ENCODE measurements around the gene TECPR2. TPM values are rescaled to one million over a fixed set of nuclear protein-coding genes. Genes with fewer than 3 reads are reported as not detected.

Gene TECPR2
- total and polyA plus RNA-seq, 4 donors, result 5.6 to 30.3 (median 19.5) TPM

DNA sequence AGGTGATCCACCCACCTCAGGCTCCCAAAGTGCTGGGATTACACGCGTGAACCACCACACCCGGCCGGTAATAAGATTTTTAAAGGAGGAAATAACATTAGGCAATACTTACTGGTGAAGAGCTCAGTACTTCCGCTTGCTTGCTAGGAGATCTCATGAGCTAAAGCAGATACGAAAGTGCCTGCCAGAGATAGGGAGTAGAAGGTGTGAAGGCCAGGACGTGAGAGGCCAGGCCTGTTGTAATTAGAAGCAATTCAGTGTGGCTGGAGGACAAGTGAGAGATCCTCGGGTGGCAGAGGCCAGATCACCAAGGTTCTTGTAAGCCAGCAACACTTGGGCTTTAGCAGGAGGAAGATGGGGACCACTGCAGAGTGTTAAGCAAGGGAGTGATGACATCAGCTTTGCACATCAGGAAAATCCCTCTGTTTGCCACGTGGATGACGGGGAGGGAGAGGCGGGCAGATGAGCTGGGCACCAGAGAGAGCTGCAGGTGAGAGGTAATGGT lies 7.6 kb downstream of the TECPR2 start:
- no peaks in the 10 kb centered on the region for H3K27me3 ChIP-seq (ENCODE audit: control insufficient read depth in 3 of 3, insufficient read depth in 3 of 3, low read length in 2 of 3)
- ATAC-seq (ENCODE audit: insufficient read depth, low FRiP score), result peak; percentile 53
- no peak for DNase-seq
- peak overlapping the region in 1 of 2 donors; percentile 68 for H3K27ac ChIP-seq (ENCODE audit: low read depth in 1 of 2, low read length in 1 of 2)
- no peaks in the 10 kb centered on the region for H3K36me3 ChIP-seq (ENCODE audit: control insufficient read depth in 4 of 4, insufficient read depth in 4 of 4, low read length in 4 of 4)
- H3K9me3 ChIP-seq (ENCODE audit: control insufficient read depth in 4 of 4, insufficient read depth in 3 of 4, low read length in 3 of 4), result no peaks in the 10 kb centered on the region
- no peak overlapping the region for H3K9ac ChIP-seq (ENCODE audit: insufficient read depth in 1 of 2, low read length in 2 of 2)
- TF ChIP-seq, protein P1, sequence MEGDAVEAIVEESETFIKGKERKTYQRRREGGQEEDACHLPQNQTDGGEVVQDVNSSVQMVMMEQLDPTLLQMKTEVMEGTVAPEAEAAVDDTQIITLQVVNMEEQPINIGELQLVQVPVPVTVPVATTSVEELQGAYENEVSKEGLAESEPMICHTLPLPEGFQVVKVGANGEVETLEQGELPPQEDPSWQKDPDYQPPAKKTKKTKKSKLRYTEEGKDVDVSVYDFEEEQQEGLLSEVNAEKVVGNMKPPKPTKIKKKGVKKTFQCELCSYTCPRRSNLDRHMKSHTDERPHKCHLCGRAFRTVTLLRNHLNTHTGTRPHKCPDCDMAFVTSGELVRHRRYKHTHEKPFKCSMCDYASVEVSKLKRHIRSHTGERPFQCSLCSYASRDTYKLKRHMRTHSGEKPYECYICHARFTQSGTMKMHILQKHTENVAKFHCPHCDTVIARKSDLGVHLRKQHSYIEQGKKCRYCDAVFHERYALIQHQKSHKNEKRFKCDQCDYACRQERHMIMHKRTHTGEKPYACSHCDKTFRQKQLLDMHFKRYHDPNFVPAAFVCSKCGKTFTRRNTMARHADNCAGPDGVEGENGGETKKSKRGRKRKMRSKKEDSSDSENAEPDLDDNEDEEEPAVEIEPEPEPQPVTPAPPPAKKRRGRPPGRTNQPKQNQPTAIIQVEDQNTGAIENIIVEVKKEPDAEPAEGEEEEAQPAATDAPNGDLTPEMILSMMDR (IDR thresholded peaks at IDR 0.05; ENCODE audit: control extremely low read depth, extremely low read depth), result no peak
- 37 to 57% methylated on average over 11 of the region's 11 CpGs for WGBS, 2 donors
- H3K4me1 ChIP-seq (ENCODE audit: control insufficient read depth in 5 of 5, insufficient read depth in 5 of 5, low read length in 5 of 5), result peaks cover 0 to 5% (median 0%) of the 10 kb centered on the region in 5 donors
- H3K4me3 ChIP-seq, result no peak overlapping the region

DNA sequence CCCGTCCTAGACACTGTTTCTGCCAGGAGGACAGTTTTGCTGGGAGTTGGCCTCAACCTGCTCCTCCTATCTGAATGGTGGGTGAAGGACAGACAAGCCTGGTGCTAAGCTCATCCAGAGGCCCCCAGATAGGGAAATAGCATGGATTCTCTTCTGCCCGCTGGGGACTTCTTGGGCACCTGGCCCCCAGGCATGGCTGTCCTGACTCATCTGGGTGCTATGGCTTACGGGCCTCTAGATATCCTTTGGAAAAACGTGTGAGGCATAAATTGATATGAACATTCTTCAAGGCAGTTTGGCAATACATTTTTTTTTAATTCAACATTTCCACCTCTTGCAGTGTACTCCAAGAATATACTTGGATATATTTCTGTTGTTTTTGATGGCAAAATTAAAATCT lies 8.6 kb downstream of the TECPR2 start:
- TF ChIP-seq, protein P1 (IDR thresholded peaks at IDR 0.05; ENCODE audit: control extremely low read depth, extremely low read depth), result no peak
- H3K27me3 ChIP-seq (ENCODE audit: control insufficient read depth in 3 of 3, insufficient read depth in 3 of 3, low read length in 2 of 3), result no peaks in the 10 kb centered on the region
- no peak overlapping the region for H3K9ac ChIP-seq (ENCODE audit: insufficient read depth in 1 of 2, low read length in 2 of 2)
- peak overlapping the region in 1 of 2 donors; percentile 20 for H3K27ac ChIP-seq (ENCODE audit: low read depth in 1 of 2, low read length in 1 of 2)
- no peaks in the 10 kb centered on the region for H3K9me3 ChIP-seq (ENCODE audit: control insufficient read depth in 4 of 4, insufficient read depth in 3 of 4, low read length in 3 of 4)
- no peaks in the 10 kb centered on the region for H3K36me3 ChIP-seq (ENCODE audit: control insufficient read depth in 4 of 4, insufficient read depth in 4 of 4, low read length in 4 of 4)
- DNase-seq (no peak), ATAC-seq (ENCODE audit: insufficient read depth, low FRiP score) (no peak)
- 87 to 90% methylated on average over 4 of the region's 4 CpGs for WGBS, 2 donors
- H3K4me3 ChIP-seq, result no peak overlapping the region
- H3K4me1 ChIP-seq (ENCODE audit: control insufficient read depth in 5 of 5, insufficient read depth in 5 of 5, low read length in 5 of 5), result peaks cover 0 to 5% (median 0%) of the 10 kb centered on the region in 5 donors

DNA sequence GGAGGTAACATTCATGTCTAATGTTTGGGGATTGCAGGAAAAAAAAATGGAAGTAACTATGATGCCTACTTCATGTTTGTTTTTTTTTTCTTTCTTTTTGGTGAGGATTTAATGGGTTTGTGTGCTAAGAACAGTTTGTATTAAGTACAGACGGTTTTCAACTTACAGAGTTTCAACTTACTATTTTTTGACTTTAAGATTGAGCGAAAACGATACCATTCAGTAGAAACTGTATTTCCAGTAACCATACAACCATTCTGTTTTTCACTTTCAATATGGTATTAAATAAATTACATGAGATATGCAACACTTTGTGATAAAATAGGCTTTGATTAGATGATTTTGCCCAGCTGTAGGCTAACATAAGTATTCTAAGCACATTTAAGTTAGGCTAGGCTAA lies 10.4 kb downstream of the TECPR2 start:
- H3K27me3 ChIP-seq (ENCODE audit: control insufficient read depth in 3 of 3, insufficient read depth in 3 of 3, low read length in 2 of 3), result no peaks in the 10 kb centered on the region
- H3K4me3 ChIP-seq, result no peak overlapping the region
- 91 to 95% methylated on average over 3 of the region's 3 CpGs for WGBS, 2 donors
- H3K9ac ChIP-seq (ENCODE audit: insufficient read depth in 1 of 2, low read length in 2 of 2), result no peak overlapping the region
- TF ChIP-seq, protein P1 (IDR thresholded peaks at IDR 0.05; ENCODE audit: control extremely low read depth, extremely low read depth), result no peak
- DNase-seq (no peak), ATAC-seq (ENCODE audit: insufficient read depth, low FRiP score) (no peak)
- H3K27ac ChIP-seq (ENCODE audit: low read depth in 1 of 2, low read length in 1 of 2), result no peak overlapping the region
- H3K4me1 ChIP-seq (ENCODE audit: control insufficient read depth in 5 of 5, insufficient read depth in 5 of 5, low read length in 5 of 5), result peaks cover 0 to 3% (median 0%) of the 10 kb centered on the region in 5 donors
- H3K36me3 ChIP-seq (ENCODE audit: control insufficient read depth in 4 of 4, insufficient read depth in 4 of 4, low read length in 4 of 4), result peaks cover 4 to 10% (median 6%) of the 10 kb centered on the region in 4 donors
- no peaks in the 10 kb centered on the region for H3K9me3 ChIP-seq (ENCODE audit: control insufficient read depth in 4 of 4, insufficient read depth in 3 of 4, low read length in 3 of 4)

DNA sequence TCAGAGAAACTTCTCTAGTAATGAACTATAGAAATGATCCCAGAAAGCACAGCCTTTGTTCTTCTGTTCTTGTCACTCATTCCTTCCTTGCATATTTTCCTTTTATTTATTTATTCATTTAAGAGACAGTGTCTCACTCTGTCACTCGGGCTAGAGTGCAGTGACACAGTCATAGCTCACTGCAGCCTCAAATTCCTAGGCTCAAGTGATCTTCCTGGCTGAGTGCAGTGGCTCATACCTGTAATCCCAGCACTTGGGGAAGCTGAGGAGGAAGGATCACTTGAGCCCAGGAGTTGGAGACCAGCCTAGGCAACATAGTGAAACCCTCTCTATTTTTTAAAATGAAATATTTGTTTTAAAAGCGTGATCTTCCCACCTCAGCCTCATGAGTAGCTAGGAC lies 11.5 kb downstream of the TECPR2 start:
- no peak for ATAC-seq (ENCODE audit: insufficient read depth, low FRiP score)
- no peak overlapping the region for H3K9ac ChIP-seq (ENCODE audit: insufficient read depth in 1 of 2, low read length in 2 of 2)
- TF ChIP-seq, protein P1 (IDR thresholded peaks at IDR 0.05; ENCODE audit: control extremely low read depth, extremely low read depth), result no peak

More for the DNA sequence above, 11.5 kb downstream of the TECPR2 start:
- DNase-seq, result no peak
- Histone ChIP-seq H3K27ac (ENCODE audit: low read depth in 1 of 2, low read length in 1 of 2) (no peak overlapping the region), H3K4me3 (no peak overlapping the region), H3K36me3 (ENCODE audit: control insufficient read depth in 4 of 4, insufficient read depth in 4 of 4, low read length in 4 of 4) (peaks cover 4 to 10% (median 9%) of the 10 kb centered on the region in 4 donors), H3K27me3 (ENCODE audit: control insufficient read depth in 3 of 3, insufficient read depth in 3 of 3, low read length in 2 of 3) (no peaks in the 10 kb centered on the region), H3K4me1 (ENCODE audit: control insufficient read depth in 5 of 5, insufficient read depth in 5 of 5, low read length in 5 of 5) (peaks cover 0 to 3% (median 0%) of the 10 kb centered on the region in 5 donors), H3K9me3 (ENCODE audit: control insufficient read depth in 4 of 4, insufficient read depth in 3 of 4, low read length in 3 of 4) (no peaks in the 10 kb centered on the region)
- WGBS, 2 donors, result 71 to 77% methylated on average over 2 of the region's 2 CpGs

Measured in lung (tissue), 12 donors.